Parathyroid adenoma (tissue), 2 donors: ENCODE results near the gene MRPL38.

Source experiments
- H2AFZ ChIP-seq: fragments of 300-600 bp; sonication (generic); one replicate; pipeline ENCODE4 v1.7.0; 2017; ENCODE audit warnings: antibody characterized with exemption, mild to moderate bottlenecking
- H3K27ac ChIP-seq: fragments of 300-600 bp; sonication (generic); one replicate; pipeline ENCODE4 v1.7.0; 2017
- H3K27me3 ChIP-seq: fragments of 300-600 bp; sonication (generic); one replicate; pipeline ENCODE4 v1.7.0; 2017; ENCODE audit warnings: low read length; ENCODE audit not compliant: control insufficient read depth, insufficient read depth
- H3K36me3 ChIP-seq: fragments of 300-600 bp; sonication (generic); one replicate; pipeline ENCODE4 v1.7.0; 2017; ENCODE audit warnings: low read length; ENCODE audit not compliant: control insufficient read depth, insufficient read depth
- H3K4me1 ChIP-seq: fragments of 300-600 bp; sonication (generic); one replicate; pipeline ENCODE4 v1.7.0; 2017; ENCODE audit warnings: control low read depth
- H3K4me2 ChIP-seq: fragments of 300-600 bp; sonication (generic); one replicate; pipeline ENCODE4 v1.7.0; 2017; ENCODE audit warnings: low read length
- H3K4me3 ChIP-seq: fragments of 300-600 bp; sonication (generic); one replicate; pipeline ENCODE4 v1.7.0; 2017; ENCODE audit warnings: low read depth, low read length
- H3K79me2 ChIP-seq: fragments of 300-600 bp; sonication (generic); one replicate; pipeline ENCODE4 v1.7.0; 2017; ENCODE audit warnings: control low read depth
- H3K9ac ChIP-seq: fragments of 300-600 bp; sonication (generic); one replicate; pipeline ENCODE4 v1.7.0; 2017; ENCODE audit warnings: mild to moderate bottlenecking
- H3K9me3 ChIP-seq: fragments of 300-600 bp; sonication (generic); one replicate; pipeline ENCODE4 v1.7.0; 2017; ENCODE audit warnings: low read length; ENCODE audit not compliant: control insufficient read depth
- TF ChIP-seq, protein P1 (sequence below): fragments of 300-600 bp; sonication (generic); IDR thresholded peaks from one replicate; pipeline ENCODE4 v1.7.0; 2017; ENCODE audit warnings: antibody characterized with exemption, mild to moderate bottlenecking
- donor health status: primary hyperparathyroidism.

The MRPL38 gene

DNA sequence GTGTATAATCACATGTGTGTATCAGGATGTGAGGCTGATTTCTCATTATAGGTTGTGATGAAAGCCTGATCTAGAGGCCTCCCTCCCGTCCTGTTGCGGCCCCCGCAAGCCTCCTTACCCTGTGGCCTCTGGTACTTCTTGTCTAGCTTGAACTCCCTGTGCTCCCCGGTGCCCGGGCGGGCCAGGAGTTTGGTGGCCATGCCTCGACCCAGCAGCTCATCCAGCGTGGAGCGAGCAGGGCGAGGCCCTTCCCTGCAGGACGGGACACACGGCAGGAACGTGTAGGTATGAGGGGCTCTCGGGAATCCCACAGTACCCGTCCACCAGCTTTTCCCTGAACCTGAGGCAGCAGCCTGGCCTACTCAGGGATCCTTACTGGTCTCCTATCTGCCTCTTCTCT, 21.2 kb upstream of the MRPL38 start:
- H3K4me2 ChIP-seq = no peak overlapping the region
- no peaks in the 10 kb centered on the region for H3K9me3 ChIP-seq
- H3K4me1 ChIP-seq = no peaks in the 10 kb centered on the region
- TF ChIP-seq, protein P1, sequence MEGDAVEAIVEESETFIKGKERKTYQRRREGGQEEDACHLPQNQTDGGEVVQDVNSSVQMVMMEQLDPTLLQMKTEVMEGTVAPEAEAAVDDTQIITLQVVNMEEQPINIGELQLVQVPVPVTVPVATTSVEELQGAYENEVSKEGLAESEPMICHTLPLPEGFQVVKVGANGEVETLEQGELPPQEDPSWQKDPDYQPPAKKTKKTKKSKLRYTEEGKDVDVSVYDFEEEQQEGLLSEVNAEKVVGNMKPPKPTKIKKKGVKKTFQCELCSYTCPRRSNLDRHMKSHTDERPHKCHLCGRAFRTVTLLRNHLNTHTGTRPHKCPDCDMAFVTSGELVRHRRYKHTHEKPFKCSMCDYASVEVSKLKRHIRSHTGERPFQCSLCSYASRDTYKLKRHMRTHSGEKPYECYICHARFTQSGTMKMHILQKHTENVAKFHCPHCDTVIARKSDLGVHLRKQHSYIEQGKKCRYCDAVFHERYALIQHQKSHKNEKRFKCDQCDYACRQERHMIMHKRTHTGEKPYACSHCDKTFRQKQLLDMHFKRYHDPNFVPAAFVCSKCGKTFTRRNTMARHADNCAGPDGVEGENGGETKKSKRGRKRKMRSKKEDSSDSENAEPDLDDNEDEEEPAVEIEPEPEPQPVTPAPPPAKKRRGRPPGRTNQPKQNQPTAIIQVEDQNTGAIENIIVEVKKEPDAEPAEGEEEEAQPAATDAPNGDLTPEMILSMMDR = no peak
- no peak overlapping the region for H3K27ac ChIP-seq
- no peak overlapping the region for H3K9ac ChIP-seq
- no peak overlapping the region for H3K4me3 ChIP-seq
- no peaks in the 10 kb centered on the region for H3K36me3 ChIP-seq
- no peaks in the 10 kb centered on the region for H3K79me2 ChIP-seq
- no peaks in the 10 kb centered on the region for H3K27me3 ChIP-seq
- H2AFZ ChIP-seq = no peak overlapping the region

DNA sequence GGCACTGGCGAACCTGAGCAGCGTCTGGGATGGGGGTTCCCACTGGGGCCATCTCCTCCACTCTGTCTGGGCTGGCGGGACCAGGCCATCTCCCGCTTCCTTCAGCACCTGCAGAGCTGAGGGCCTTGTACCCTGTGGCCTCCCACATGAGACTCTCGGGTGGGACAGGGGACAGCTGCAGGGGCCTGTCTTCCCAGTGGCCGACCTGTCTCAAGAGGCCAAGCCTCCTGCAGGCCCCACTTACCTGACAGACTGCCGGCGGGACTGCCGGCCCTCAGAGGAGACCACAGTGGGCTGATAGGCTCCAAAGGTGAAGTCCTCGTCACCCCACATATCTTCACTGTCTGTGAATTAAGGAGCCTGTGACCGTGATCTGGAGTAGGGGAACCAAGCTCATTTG, 20.4 kb upstream of the MRPL38 start:
- no peak overlapping the region for H2AFZ ChIP-seq
- no peaks in the 10 kb centered on the region for H3K9me3 ChIP-seq
- no peaks in the 10 kb centered on the region for H3K36me3 ChIP-seq
- H3K4me3 ChIP-seq = no peak overlapping the region
- TF ChIP-seq, protein P1 = no peak
- no peak overlapping the region for H3K27ac ChIP-seq
- H3K4me1 ChIP-seq = no peaks in the 10 kb centered on the region
- H3K27me3 ChIP-seq = no peaks in the 10 kb centered on the region
- H3K79me2 ChIP-seq = no peaks in the 10 kb centered on the region
- H3K4me2 ChIP-seq = no peak overlapping the region
- no peak overlapping the region for H3K9ac ChIP-seq

DNA sequence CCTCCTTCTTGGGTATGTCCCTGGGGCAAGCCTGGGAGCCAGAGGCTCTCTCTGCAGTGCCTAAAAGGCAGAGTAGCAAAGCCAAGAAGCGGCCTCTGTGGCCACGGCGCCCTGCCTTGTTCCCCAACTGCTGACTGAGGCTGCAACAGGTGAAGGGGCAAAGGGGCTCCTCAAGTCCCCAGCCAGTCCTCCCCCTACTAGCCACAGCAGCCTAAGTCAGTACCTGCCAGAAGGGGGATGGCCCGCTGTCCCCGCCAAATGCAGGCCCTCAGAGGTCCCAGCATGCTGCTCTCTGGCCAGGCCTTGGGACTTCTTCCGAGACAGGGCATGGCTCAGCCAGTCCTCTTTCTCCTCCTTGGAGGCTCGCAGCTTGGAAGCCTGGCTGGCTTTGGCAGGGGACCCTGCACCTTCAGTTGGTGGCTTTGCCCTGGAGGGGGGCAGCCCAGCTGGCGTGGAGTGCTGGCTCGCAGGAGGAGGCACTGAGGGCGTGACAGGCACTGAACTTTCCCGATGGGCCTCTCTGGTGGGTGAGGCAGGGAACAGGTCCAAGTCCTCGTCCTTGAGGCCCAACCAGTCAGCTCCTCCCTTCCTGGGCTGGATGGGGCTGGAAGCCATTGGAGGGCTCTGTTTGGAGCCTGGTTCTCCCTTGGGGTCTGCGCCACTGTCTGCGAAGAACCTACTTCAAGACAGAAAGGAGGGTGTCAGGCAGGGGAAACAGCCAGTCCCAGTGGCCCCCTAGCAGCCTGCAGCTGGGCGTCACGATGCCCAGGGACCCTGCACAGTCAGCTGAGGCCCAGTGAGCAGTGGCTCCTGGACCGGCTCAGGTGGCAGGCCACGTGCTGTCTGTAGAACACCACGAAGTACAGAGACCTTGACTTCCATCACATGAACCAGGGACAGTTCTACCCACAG, 18.5 kb upstream of the MRPL38 start:
- H3K9me3 ChIP-seq = no peaks in the 10 kb centered on the region
- H3K79me2 ChIP-seq = no peaks in the 10 kb centered on the region
- H3K36me3 ChIP-seq = no peaks in the 10 kb centered on the region
- TF ChIP-seq, protein P1 = no peak
- no peaks in the 10 kb centered on the region for H3K4me1 ChIP-seq
- no peak overlapping the region for H3K27ac ChIP-seq
- H3K4me3 ChIP-seq = no peak overlapping the region
- no peak overlapping the region for H3K9ac ChIP-seq
- H2AFZ ChIP-seq = no peak overlapping the region
- H3K4me2 ChIP-seq = no peak overlapping the region
- H3K27me3 ChIP-seq = no peaks in the 10 kb centered on the region

- Histone ChIP-seq H3K9me3 (no peaks in the 10 kb centered on the region), H3K36me3 (no peaks in the 10 kb centered on the region), H3K4me3 (no peak overlapping the region), H3K27ac (no peak overlapping the region), H3K27me3 (no peaks in the 10 kb centered on the region), H3K79me2 (no peaks in the 10 kb centered on the region), H3K4me2 (no peak overlapping the region), H3K4me1 (no peaks in the 10 kb centered on the region), H2AFZ (no peak overlapping the region), H3K9ac (no peak overlapping the region)
- TF ChIP-seq, protein P1 = no peak
Measured at GRCh38 chr17:75922173-75922961, 17.7 kb upstream of the MRPL38 start.
